HG03064 (cell line): ENCODE data around the gene CFAP298.
"Not testable (repeated sequence)": the region's sequence is repeated elsewhere in the genome, so short reads cannot be mapped to it uniquely, and the experiment has no call there.

Experiments
- ATAC-seq: cut with Tn5 transposase; IDR thresholded peaks from one replicate; pipeline ENCODE4 v1.9.1; 2021; ENCODE audit warnings: low read depth; ENCODE audit not compliant: unreplicated experiment

CFAP298 gene, protein sequence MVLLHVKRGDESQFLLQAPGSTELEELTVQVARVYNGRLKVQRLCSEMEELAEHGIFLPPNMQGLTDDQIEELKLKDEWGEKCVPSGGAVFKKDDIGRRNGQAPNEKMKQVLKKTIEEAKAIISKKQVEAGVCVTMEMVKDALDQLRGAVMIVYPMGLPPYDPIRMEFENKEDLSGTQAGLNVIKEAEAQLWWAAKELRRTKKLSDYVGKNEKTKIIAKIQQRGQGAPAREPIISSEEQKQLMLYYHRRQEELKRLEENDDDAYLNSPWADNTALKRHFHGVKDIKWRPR

GRCh38 chr21:32612075-32612998, at the start of gene CFAP298:
CFAP298 (minus strand) TSS chr21:32612377; CDS start chr21:32612243, 134 bp downstream.
- ATAC-seq = peak; percentile 96

- not testable (repeated sequence) for ATAC-seq
These were observed 49.0 kb upstream of the CFAP298 start for GRCh38 chr21:32661026-32661782.

DNA sequence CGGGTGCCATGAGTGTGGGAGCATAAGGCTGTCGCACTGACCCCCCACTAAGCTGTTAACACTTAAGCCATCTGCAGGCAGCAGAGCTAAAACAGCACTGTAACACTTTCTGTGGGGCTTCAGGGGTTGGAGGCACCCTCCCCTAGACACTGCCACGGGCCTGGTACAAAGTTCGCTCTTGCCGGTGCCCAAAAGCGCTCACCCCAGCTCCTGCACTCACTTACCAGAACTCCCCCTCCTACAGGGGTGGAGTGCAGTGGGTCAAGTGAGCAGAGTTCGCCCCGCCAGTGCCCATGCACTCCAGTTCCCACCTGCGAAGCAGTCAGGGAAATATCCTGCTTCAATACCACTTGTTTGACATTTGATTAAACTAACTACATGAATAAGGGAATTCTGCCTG, 46.3 kb upstream of the CFAP298 start:
- ATAC-seq = no peak

DNA sequence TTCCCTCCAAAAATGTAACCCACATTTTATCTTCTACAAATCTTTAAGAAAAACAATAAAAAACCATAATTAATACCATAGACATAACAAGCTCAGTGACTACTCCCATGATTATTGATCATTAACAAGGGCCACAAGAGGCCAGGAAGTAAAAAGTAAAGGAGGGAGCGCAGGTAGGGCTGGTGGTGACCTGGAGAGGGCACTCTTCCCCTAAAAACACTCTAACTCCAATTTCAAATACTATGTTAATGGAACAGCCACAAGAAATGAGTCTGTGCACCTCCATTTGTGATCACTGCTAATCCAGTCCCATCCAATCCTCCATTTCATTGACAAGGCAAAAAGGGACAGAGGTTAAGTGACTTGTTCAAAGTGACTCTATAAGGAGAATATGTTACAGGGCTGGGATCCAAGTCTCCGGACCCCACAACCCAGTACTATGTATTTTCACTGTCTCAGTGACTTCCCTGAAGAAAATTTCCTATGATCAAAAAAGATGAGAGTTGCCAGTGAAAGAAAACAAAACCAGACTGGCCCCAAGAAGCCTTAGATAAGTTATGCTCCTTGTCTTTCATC, 41.2 kb upstream of the CFAP298 start:
- no peak for ATAC-seq

DNA sequence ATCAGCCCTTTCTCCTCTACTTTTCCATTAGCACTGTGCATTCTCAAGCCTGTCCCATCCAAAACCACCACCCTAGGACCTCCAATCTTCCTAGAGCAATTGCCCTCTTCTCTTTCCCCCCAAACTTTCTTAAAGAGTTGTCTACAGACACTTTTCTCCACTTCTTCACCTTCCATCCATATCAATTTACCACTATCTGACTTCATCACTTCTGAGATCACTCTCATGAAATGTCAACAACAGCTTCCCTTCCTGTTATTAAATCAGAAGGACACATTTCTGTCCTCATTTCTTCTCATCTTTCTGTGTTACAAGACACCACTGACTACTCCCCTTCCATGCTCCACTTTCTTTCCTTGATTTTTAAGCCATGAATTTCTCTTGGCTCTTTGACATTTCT, 36.0 kb upstream of the CFAP298 start:
- ATAC-seq = no peak

- no peak for ATAC-seq
These were observed 33.3 kb upstream of the CFAP298 start for GRCh38 chr21:32645261-32646182.

DNA sequence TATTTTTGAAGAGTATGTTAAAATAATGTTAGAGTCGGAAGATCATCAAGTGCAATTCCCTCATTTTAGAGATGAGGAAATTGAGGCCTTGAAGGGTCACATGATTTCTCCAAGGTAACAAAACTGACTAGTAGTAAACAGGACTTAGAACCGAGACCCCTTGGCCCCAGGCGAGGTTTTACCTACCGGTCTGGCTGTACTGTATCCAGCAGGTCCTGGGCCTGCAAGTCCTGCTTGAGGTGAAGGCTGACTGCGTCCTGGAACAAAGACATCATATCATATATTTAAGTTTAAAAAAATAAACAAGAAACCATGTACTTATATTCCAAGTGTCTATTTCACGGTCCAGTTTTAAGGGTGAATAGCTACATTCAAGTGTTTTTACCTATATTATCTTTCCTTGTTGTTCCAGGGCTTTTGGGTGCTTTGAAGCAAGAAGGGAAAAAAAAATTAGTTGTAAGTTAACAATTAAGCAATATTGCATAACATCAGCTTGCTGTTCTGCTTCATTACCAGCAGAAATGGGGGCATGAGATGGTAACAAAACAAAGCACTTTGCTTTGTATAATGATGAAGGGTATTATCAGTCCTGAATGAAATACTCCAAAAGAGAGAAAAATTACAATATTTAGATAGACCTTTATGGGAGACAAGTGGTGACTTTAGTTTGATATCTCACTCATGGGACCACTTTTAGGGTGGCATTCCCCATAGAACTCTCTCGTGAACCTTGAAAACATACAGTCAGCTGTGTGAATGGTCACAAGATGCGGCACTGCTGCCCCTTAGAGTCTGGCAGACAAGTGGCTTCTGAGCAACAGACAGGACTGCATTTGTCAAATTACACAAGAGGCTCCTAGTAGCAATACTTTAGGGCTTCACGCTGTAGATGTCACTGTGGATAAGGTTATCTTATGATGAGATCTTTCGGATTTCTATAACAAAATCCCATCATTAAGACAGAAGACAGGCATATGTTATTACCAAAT, 29.8 kb upstream of the CFAP298 start:
- no peak for ATAC-seq

GRCh38 chr21:32626621-32627196, 14.5 kb upstream of the CFAP298 start:
- ATAC-seq = no peak

GRCh38 chr21:32618218-32618617, 6.0 kb upstream of the CFAP298 start:
- ATAC-seq = not testable (repeated sequence)

DNA sequence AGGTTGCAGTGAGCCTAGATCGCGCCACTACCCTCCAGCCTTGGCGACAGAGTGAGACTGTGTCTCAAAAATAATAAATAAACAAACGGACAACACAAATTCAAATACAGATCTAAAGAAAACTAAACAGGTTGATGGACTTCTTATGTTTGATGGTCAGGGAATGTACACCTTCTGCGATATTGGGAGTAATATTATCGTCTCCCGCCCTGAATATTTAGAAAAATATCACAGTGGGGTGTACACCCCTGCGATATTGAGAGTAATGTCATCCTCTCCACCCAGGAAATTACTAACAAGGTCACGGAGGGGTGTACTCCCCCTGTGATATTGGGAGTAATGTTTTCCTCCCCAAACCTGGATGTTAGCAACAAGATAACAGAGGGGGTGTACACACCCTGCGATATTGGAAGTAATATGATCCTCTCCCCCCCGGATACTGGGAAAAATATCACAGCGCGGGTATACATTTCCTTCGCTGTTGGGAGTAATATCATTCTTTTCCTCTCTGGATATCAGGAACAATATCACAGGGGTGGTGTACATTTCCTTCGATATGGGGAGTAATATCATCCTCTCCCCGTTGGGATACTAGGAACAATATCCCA, 1.4 kb upstream of the CFAP298 start:
- ATAC-seq = no peak

- no peak for ATAC-seq
These were observed 791 bp upstream of the CFAP298 start for GRCh38 chr21:32612999-32613337.

DNA sequence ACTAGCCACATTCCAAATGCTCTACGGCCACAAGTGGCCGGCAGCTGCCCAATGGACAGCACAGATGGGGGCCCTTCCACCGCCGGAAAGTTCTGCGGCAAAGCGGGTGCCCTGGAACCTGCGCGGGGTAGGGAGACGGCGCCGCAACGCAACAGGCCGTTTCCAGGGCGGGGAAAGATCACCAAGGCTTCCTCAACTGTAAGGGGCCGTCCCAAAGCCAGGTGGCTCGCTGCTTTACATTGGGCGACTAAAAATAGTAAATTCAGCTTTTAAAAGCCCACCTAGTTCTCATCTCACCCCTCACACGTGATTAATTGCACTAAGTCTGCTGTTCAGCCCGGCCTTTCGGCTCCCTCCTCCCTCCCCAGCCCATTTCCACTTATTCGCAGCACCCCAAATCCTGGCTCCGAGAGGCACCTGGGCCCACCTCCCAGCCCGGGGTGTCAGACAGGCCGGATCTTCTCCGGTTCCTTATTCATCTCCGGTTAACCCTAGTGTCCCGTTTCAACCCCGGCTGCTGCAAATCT, 643 bp downstream of the CFAP298 start:
- ATAC-seq = no peak

GRCh38 chr21:32610940-32611339, 1.2 kb downstream of the CFAP298 start:
- not testable (repeated sequence) for ATAC-seq

DNA sequence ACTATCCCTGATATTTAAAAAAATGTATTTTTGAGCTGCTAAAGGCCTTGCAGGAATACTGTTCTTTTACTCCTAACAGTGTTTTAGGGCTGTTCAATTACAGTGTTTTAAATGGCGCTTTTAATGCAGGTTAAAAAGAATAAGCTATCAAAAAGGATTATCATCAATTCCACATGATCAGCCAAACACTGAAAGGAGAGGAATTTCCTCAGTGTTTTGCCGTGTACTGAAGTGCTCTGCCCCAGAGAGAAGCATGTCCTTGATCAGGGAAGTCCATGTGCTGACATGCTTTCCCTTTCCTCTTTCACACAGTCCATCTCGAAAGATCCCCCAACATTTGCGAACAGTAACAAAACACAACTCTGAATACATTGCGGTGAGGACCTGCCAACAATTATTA, 3.3 kb downstream of the CFAP298 start:
- ATAC-seq = no peak

DNA sequence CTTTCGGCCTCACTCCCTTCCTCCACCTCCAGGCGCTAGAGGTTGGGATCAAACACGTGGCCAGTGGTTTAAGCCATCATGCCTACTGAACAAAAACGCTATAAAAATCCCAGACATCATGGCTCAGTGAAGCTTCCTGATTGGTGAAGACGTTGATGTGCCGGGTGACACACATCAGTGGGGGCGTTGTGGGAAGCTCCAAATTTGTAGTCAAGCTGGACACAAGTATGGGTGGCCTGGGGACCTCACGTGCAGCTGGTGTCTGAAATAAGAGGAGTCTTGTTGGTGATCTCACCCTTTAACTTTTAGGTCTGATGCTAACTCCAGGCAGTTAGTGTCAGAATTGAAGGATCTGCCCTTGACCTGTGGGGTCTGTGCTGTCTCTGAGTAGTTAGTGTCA, 6.7 kb downstream of the CFAP298 start:
- no peak for ATAC-seq

DNA sequence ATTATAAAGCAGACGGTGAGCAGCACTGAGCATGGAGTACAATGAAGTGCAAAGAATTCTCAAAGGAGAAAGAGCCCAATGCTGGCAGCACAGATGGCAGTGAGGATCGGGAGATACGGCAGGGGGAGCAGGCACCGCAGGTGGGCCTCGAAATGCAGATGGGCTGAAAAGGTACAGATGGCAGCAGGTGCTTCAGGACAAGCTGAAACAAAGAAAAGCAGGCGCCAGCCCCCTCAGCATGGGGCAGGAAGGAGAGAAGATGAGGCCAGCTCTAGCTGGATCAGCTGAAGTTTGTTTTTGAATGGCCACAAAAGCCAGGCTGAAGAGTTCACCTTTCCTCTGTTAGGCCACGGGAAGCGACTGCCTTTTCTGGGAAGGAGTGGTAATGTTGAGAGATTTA, 7.7 kb downstream of the CFAP298 start:
- ATAC-seq = no peak

- ATAC-seq = no peak
These were observed 9.0 kb downstream of the CFAP298 start for GRCh38 chr21:32603131-32603530.

- no peak for ATAC-seq
These were observed 10.1 kb downstream of the CFAP298 start for GRCh38 chr21:32602099-32602498.
